ENCODE measurements around the gene SEMA4B.

The SEMA4B gene

DNA sequence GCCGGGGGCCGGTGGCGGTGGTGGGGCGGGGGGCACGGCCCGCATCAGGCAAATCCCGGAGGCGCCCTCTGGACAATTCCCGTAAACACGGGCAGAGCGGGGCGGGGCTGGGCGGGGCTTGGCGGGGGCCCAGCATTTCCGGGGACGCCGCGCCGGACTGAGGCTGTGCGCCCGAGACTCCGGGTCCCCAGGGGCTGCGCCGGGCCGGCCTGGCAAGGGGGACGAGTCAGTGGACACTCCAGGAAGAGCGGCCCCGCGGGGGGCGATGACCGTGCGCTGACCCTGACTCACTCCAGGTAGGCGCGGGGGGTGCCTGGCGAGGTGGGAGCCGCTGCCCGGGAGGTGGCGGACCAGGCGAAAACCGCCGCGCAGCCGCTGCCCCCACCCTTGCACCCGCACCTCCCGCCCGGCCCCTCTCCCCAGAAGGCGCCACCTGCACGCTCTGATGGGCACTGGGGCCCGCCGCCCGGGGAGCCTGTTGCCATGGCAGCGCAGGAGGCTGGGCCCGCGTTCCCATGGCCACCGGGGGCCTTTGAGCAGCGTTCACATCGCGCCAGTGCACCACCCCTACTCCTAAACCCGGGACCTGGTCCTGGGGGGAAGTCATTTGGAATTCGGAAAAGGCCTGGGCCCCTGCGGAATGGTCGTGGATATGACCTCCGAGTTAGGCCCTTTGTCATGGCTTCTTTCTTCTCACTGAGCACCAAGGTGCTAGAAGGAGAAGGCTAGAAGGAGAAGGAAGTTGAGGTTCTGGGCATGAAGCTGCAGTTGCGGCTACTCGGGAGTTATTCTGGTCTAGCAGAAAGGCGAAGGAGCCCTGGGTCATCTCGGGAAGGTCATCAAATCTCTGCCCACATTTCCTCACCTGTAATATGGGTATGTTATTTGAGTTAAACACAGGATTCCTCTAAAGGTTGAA, 16.1 kb upstream of the SEMA4B start:
- no peak for TF ChIP-seq CTCF (IDR thresholded peaks at IDR 0.05)

- TF ChIP-seq CTCF (IDR thresholded peaks at IDR 0.05) = no peak
These were observed 13.8 kb upstream of the SEMA4B start for GRCh38 chr15:90187257-90187868.

DNA sequence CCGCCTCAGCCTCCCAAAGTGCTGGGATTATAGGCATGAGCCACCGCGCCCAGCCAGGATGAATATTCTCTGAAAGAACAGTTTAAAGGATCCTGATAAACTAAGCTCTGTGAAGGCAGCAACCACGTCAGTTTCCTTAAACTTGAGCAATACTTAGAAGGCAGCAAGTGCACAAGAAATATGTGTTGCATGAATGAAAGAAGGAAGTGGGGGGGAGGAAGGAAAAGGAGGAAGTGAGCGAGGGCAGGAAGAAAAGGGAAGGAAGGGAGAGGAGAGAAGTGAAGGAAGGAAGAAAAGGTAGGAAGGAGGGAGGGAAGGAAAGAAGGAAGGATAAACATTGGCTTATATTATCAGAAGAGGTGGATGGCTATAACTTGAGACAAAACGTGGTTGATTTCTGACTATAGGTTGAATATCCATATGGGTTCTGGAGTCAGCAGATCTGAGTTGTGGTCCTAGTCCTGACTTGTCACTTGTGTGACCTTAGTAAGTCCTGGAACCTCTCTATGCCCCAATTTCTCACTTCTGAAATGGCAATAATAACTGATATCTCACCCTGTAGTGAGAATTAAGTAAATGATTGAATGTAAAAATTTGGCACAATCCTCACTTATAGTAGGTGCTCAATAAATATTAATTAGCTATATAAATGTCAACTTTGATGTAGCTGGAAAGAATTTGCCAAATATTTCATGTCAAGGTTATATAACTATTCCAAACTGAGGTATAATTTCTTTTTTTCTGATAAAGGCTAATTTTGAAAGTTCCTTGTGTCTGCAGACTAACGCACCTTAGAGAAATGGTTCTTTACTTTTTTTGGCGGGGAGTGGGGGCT, 12.0 kb upstream of the SEMA4B start:
- no peak for TF ChIP-seq CTCF (IDR thresholded peaks at IDR 0.05)

DNA sequence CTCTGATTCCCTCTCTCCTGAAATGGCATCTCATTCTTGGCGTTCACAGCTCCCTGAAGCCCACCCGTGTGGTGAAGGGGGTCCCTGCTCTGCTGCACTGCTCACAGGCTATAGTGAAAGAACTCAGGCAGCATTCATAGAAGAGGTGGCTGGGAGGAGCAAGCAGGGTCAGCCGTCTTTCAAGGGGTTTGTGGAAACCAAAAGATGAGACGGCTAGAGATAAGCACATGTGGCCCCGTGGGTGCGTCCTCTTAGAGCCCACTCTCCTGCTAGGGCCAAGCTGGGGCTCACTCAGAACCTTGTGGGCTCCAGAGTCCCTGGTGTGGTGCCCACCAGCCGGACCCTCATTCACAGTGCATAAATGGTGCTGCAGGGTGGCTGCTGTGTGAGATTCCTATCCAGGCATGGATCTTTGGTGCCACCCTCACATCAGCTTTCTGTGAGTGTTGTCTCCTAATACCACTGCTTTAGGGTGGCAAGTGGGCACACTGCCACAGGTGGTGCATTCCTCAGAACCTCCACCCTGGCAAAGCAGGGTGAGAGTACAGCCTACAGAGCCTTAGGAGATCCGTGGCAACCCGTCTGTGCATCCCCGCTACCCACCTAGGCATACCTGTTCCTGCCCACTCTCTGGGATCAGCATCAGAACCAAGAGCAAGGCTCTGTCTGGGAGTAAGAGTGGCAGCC, 11.2 kb upstream of the SEMA4B start:
- no peak for TF ChIP-seq CTCF (IDR thresholded peaks at IDR 0.05)

DNA sequence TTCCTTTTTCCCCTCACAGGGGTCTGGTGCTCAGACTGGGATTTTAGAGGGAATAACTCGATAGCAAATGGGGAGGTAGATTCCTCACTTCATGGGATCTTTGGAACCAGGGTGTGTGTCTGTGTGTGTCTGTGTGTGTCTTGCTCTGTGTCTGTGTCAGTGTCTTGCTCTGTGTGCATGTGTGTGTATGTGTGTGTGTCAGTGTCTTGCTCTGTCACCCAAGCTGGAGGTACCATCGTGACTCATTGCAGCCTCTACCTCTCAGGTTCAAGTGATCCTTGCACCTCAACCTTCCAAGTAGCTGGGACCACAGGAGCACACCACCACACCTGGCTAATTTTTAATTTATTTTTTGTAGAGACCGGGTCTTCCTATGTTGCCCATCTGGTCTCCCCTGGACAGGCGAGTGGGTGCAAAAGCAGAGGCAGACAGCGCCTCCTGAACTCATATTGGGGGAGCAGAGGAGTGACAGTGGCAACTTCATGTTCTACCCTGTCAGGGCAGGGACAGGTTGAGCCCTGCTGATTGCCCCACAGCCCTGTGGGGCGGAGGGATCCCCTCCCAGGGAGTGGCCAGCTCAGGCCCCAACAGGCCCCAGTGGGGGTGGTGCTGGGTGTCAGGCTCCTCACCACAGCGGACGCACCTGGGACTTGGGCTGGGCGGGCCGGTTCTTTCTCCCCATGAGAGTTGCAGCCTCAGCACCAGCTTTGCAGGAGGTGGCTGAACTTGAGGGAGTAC, 10.4 kb upstream of the SEMA4B start:
- TF ChIP-seq CTCF (IDR thresholded peaks at IDR 0.05) = no peak

DNA sequence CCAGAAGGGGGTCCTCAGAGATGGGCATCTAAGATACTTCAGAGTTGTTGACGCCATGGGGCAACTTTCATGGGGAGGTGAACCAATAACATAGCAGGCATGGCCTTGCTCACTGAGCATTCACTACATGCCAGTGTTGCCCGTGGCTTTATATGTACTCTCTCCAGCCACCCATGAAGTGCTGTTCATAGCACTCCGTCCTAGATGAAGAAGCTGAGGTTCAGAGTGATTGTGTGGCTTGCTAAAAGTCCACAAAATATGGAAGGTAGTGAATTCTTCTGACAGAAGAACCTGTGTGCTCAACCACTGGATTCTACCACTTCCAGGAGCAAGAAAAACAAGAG, 9.8 kb upstream of the SEMA4B start:
- TF ChIP-seq CTCF (IDR thresholded peaks at IDR 0.05) = no peak
